ENCODE results near the gene CFD.

DNA sequence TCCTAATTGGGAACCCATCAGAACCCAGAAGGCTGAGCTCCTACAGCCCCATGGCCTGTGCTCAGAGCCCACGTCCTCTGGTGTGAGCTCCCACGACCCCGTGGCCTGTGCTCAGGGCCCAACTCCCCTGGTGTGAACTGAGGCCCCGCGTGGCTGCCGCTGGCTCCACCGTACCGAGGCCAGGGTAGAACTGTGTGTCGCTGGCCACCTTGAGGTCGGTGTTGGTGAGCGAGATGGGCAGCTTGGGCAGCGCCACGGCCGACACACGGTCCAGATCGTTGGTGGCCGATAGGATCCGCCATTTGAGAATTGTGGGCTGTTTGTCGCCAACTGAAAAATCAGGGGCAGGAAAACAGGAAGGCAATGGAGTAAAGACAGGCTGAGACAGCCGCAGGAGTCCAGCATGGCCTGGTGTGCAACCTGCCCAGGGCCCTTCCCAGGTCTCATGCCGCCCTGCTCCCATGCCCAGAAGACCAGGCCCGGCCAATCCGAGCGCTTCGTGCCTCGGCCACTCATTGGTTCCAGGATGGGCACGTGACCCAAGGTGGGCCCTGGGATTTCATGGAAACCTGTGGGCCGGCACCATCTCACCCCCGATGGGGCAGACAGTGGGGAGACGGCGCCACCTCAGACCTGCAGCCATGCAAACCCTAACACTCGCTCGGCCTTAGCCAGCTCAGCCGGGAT is 22.1 kb downstream of the CFD start:
- TF ChIP-seq, protein P1, sequence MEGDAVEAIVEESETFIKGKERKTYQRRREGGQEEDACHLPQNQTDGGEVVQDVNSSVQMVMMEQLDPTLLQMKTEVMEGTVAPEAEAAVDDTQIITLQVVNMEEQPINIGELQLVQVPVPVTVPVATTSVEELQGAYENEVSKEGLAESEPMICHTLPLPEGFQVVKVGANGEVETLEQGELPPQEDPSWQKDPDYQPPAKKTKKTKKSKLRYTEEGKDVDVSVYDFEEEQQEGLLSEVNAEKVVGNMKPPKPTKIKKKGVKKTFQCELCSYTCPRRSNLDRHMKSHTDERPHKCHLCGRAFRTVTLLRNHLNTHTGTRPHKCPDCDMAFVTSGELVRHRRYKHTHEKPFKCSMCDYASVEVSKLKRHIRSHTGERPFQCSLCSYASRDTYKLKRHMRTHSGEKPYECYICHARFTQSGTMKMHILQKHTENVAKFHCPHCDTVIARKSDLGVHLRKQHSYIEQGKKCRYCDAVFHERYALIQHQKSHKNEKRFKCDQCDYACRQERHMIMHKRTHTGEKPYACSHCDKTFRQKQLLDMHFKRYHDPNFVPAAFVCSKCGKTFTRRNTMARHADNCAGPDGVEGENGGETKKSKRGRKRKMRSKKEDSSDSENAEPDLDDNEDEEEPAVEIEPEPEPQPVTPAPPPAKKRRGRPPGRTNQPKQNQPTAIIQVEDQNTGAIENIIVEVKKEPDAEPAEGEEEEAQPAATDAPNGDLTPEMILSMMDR (IDR thresholded peaks at IDR 0.05; ENCODE audit: poor library complexity, severe bottlenecking) = no peak
- TF ChIP-seq POLR2AphosphoS5 (IDR thresholded peaks at IDR 0.05) (no peak), RAD21 (conservative IDR thresholded peaks at IDR 0.05) (no peak), EP300 (conservative IDR thresholded peaks at IDR 0.05; ENCODE audit: poor library complexity, severe bottlenecking) (no peak), MXI1 (conservative IDR thresholded peaks at IDR 0.05; ENCODE audit: poor library complexity, severe bottlenecking) (no peak), SMC3 (conservative IDR thresholded peaks at IDR 0.05; ENCODE audit: poor library complexity) (no peak)
